Urinary bladder (tissue), 4 donors: Measurements from ENCODE around the gene AHRR. TPM values are rescaled to one million over a fixed set of nuclear protein-coding genes. Genes with fewer than 3 reads are reported as not detected.
"Not testable (repeated sequence)": the region's sequence is repeated elsewhere in the genome, so short reads cannot be mapped to it uniquely, and the experiment has no call there.

Experiments used
- DNase-seq: peaks from one replicate; pipeline ENCODE4 v3.0.0-alpha.2; 2015; ENCODE audit errors: extremely low spot score
- H3K27ac ChIP-seq: one replicate; pipeline ENCODE4 v1.5.1; 2013; ENCODE audit warnings: low read depth, mild to moderate bottlenecking, moderate library complexity
- H3K36me3 ChIP-seq: one replicate; pipeline ENCODE4 v1.6.1; 2013; ENCODE audit warnings: mild to moderate bottlenecking, moderate library complexity; ENCODE audit not compliant: insufficient read depth
- H3K4me1 ChIP-seq: one replicate; pipeline ENCODE4 v1.6.1; 2013; ENCODE audit warnings: mild to moderate bottlenecking, moderate library complexity; ENCODE audit not compliant: insufficient read depth
- H3K4me3 ChIP-seq: one replicate; pipeline ENCODE4 v1.5.1; 2013; ENCODE audit warnings: low read depth, low read length
- WGBS: extraction: QIAGEN DNeasy Blood & Tissue Kit; methylation state at CpG from one replicate; pipeline ENCODE4 v1.1.7; 2013; 5-methylcytosine and 5-hydroxymethylcytosine counted together
- polyA plus RNA-seq: library from polyadenylated mRNA; stranded (reverse); fragments of 200-250 nt; gene quantifications from one replicate; pipeline ENCODE4 v1.2.3, GENCODE V29; 2013
- total RNA-seq: library from RNA; depleted of rRNA; stranded (reverse); fragments of >200 nt; gene quantifications from one replicate; pipeline ENCODE4 v1.2.3, GENCODE V29; 2014
- donor health status: healthy with polysubstance abuse.
- donor health status: healthy.

The AHRR gene
- total and polyA plus RNA-seq, 2 donors: 6.5 to 6.7 TPM

- not testable (repeated sequence) for H3K27ac ChIP-seq, DNase-seq, H3K4me1 ChIP-seq, H3K4me3 ChIP-seq, H3K36me3 ChIP-seq
- WGBS: 98% methylated on average over 15 of the region's 21 CpGs
These were observed 11.7 kb upstream of the AHRR start for GRCh38 chr5:309831-310230.

- Histone ChIP-seq H3K36me3 (no peaks in the 10 kb centered on the region), H3K4me1 (no peaks in the 10 kb centered on the region), H3K4me3 (no peak overlapping the region), H3K27ac (no peak overlapping the region)
- WGBS: 89% methylated on average over 9 of the region's 9 CpGs
- no peak for DNase-seq
These were observed 11.0 kb upstream of the AHRR start for GRCh38 chr5:310516-310915.

- DNase-seq: no peak
- WGBS: 83% methylated on average over 16 of the region's 16 CpGs
- H3K27ac ChIP-seq: no peak overlapping the region
- no peaks in the 10 kb centered on the region for H3K4me1 ChIP-seq
- no peaks in the 10 kb centered on the region for H3K36me3 ChIP-seq
- H3K4me3 ChIP-seq: no peak overlapping the region
These were observed 10.5 kb upstream of the AHRR start for GRCh38 chr5:310941-311434.

- Histone ChIP-seq H3K4me1 (no peaks in the 10 kb centered on the region), H3K4me3 (no peak overlapping the region), H3K36me3 (no peaks in the 10 kb centered on the region), H3K27ac (no peak overlapping the region)
- no peak for DNase-seq
- WGBS: 88% methylated on average over 8 of the region's 8 CpGs
These were observed 9.6 kb upstream of the AHRR start for GRCh38 chr5:311963-312362.

GRCh38 chr5:312845-313244 lies 8.7 kb upstream of the AHRR start:
- Histone ChIP-seq H3K27ac (no peak overlapping the region), H3K4me3 (no peak overlapping the region), H3K36me3 (no peaks in the 10 kb centered on the region), H3K4me1 (no peaks in the 10 kb centered on the region)
- 67% methylated on average over 12 of the region's 12 CpGs for WGBS
- no peak for DNase-seq

GRCh38 chr5:313265-313664 lies 8.2 kb upstream of the AHRR start:
- 85% methylated on average over 7 of the region's 7 CpGs for WGBS
- Histone ChIP-seq H3K36me3 (no peaks in the 10 kb centered on the region), H3K4me1 (no peaks in the 10 kb centered on the region), H3K27ac (no peak overlapping the region), H3K4me3 (no peak overlapping the region)
- no peak for DNase-seq

GRCh38 chr5:313806-314376 lies 7.6 kb upstream of the AHRR start:
- Histone ChIP-seq H3K27ac (no peak overlapping the region), H3K4me1 (no peaks in the 10 kb centered on the region), H3K4me3 (no peak overlapping the region), H3K36me3 (no peaks in the 10 kb centered on the region)
- DNase-seq: no peak
- 84% methylated on average over 17 of the region's 17 CpGs for WGBS

- H3K4me1 ChIP-seq: no peaks in the 10 kb centered on the region
- H3K27ac ChIP-seq: no peak overlapping the region
- no peak for DNase-seq
- no peaks in the 10 kb centered on the region for H3K36me3 ChIP-seq
- WGBS: 86% methylated on average over 18 of the region's 18 CpGs
- H3K4me3 ChIP-seq: no peak overlapping the region
These were observed 6.6 kb upstream of the AHRR start for GRCh38 chr5:314676-315487.

GRCh38 chr5:315488-316209 lies 5.9 kb upstream of the AHRR start:
- H3K4me3 ChIP-seq: no peak overlapping the region
- 84% methylated on average over 14 of the region's 14 CpGs for WGBS
- DNase-seq: no peak
- no peaks in the 10 kb centered on the region for H3K36me3 ChIP-seq
- no peaks in the 10 kb centered on the region for H3K4me1 ChIP-seq
- H3K27ac ChIP-seq: no peak overlapping the region

- H3K4me1 ChIP-seq: no peaks in the 10 kb centered on the region
- DNase-seq: no peak
- no peaks in the 10 kb centered on the region for H3K36me3 ChIP-seq
- H3K4me3 ChIP-seq: no peak overlapping the region
- no peak overlapping the region for H3K27ac ChIP-seq
- WGBS: 86% methylated on average over 19 of the region's 19 CpGs
These were observed 5.1 kb upstream of the AHRR start for GRCh38 chr5:316210-317085.

- WGBS: 52% methylated on average over 26 of the region's 26 CpGs
- Histone ChIP-seq H3K36me3 (no peaks in the 10 kb centered on the region), H3K27ac (no peak overlapping the region), H3K4me1 (peaks cover 2% of the 10 kb centered on the region), H3K4me3 (no peak overlapping the region)
- DNase-seq: no peak
These were observed 4.3 kb upstream of the AHRR start for GRCh38 chr5:317086-317811.

GRCh38 chr5:318341-318897 lies 3.1 kb upstream of the AHRR start:
- DNase-seq: no peak
- H3K4me1 ChIP-seq: peaks cover 2% of the 10 kb centered on the region
- no peak overlapping the region for H3K27ac ChIP-seq
- no peak overlapping the region for H3K4me3 ChIP-seq
- H3K36me3 ChIP-seq: no peaks in the 10 kb centered on the region
- 51% methylated on average over 15 of the region's 15 CpGs for WGBS
